ENCODE results near the gene CEP78.

DNA sequence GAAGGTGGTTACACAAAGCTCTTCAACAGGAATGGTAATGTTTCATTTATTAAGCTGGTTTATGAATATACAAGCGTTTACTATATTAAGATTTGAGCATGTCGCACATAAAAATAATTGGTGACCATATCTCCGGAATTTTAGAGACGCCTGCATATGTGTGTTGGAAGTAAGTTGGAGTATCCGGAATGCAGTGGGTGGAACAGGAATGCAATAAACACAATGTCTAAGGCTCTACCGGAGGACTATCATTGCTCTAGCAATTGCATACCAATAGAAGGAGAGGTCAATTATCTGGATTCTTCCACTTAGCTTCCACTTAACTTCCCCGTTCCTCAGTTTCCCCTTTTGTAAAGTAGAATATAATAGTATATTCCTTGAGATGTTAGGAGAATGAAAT, 1.1 kb upstream of the CEP78 start:
- TF ChIP-seq TAF1 (IDR thresholded peaks at IDR 0.05; ENCODE audit: borderline replicate concordance, low read depth, low read length) (no peak), POLR2AphosphoS5 (IDR thresholded peaks at IDR 0.05; ENCODE audit: low read depth, low read length) (no peak), POLR2A (IDR thresholded peaks at IDR 0.05; ENCODE audit: low read depth, low read length) (no peak)
